ENCODE measurements around the gene CACNG6.

- TF ChIP-seq PAX8 (IDR thresholded peaks at IDR 0.05) (no peak), EP300 (IDR thresholded peaks at IDR 0.05; ENCODE audit: borderline replicate concordance in 1 of 2, control insufficient read depth in 1 of 2, low read depth in 2 of 2, low read length in 2 of 2) (no peak), EGR1 (IDR thresholded peaks at IDR 0.05; ENCODE audit: borderline replicate concordance in 1 of 2, low read depth in 2 of 2, low read length in 2 of 2) (no peak), E2F4 (IDR thresholded peaks at IDR 0.05; ENCODE audit: low read depth, low read length) (no peak), FOS (IDR thresholded peaks at IDR 0.05; ENCODE audit: borderline replicate concordance, extremely low read depth, insufficient read length) (no peak), MAX (IDR thresholded peaks at IDR 0.05; ENCODE audit: low read depth, low read length) (no peak), SUZ12 (IDR thresholded peaks at IDR 0.05; ENCODE audit: unreplicated experiment) (no peak), SIN3A (IDR thresholded peaks at IDR 0.05; ENCODE audit: low read depth, low read length) (no peak), SMAD1 (IDR thresholded peaks at IDR 0.05; ENCODE audit: low read depth, partially characterized antibody) (no peak), ZZZ3 (IDR thresholded peaks at IDR 0.05; ENCODE audit: control insufficient read depth, insufficient read length, low read depth) (no peak), ZBTB33 (IDR thresholded peaks at IDR 0.05) (no peak), ZSCAN29 (IDR thresholded peaks at IDR 0.05) (no peak), SP1 (IDR thresholded peaks at IDR 0.05; ENCODE audit: low read depth, low read length) (no peak)
- TF ChIP-seq, protein P1, sequence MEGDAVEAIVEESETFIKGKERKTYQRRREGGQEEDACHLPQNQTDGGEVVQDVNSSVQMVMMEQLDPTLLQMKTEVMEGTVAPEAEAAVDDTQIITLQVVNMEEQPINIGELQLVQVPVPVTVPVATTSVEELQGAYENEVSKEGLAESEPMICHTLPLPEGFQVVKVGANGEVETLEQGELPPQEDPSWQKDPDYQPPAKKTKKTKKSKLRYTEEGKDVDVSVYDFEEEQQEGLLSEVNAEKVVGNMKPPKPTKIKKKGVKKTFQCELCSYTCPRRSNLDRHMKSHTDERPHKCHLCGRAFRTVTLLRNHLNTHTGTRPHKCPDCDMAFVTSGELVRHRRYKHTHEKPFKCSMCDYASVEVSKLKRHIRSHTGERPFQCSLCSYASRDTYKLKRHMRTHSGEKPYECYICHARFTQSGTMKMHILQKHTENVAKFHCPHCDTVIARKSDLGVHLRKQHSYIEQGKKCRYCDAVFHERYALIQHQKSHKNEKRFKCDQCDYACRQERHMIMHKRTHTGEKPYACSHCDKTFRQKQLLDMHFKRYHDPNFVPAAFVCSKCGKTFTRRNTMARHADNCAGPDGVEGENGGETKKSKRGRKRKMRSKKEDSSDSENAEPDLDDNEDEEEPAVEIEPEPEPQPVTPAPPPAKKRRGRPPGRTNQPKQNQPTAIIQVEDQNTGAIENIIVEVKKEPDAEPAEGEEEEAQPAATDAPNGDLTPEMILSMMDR (IDR thresholded peaks at IDR 0.05 in 2 of 3, conservative IDR thresholded peaks at IDR 0.05 in 1 of 3; ENCODE audit: control insufficient read depth in 2 of 3, extremely low read depth in 1 of 3, insufficient read depth in 1 of 3, low read depth in 3 of 3, low read length in 3 of 3), result no peak
Observed at GRCh38 chr19:54002495-54003315, 11.3 kb downstream of the CACNG6 start.
